DOHH2 (cell line): Measurements from ENCODE around the gene NKG7.
A peak's percentile ranks its signal among the peaks of the same experiment; 100 is the strongest.

ENCODE experiments used
- H3F3A ChIP-seq: fragments of 200-600 bp; sonication (generic), shearing (Covaris generic); 2 replicates; pipeline ENCODE4 v1.6.0; 2016; ENCODE audit warnings: antibody characterized with exemption, mild to moderate bottlenecking; ENCODE audit not compliant: control insufficient read depth, insufficient read depth
- H3K27ac ChIP-seq: fragments of 200-600 bp; sonication (generic); 2 replicates; pipeline ENCODE4 v1.5.1; 2014; ENCODE audit warnings: low read depth, mild to moderate bottlenecking, low read length, moderate library complexity
- H3K27me3 ChIP-seq: fragments of 200-600 bp; sonication (generic); 2 replicates; pipeline ENCODE4 v1.6.1; 2014; ENCODE audit warnings: mild to moderate bottlenecking, low read length, mixed read lengths; ENCODE audit not compliant: control insufficient read depth
- H3K36me3 ChIP-seq: fragments of 200-600 bp; sonication (generic); 2 replicates; pipeline ENCODE4 v1.6.1; 2014; ENCODE audit warnings: mild to moderate bottlenecking, low read length, moderate library complexity, mixed read lengths; ENCODE audit not compliant: control insufficient read depth
- H3K4me1 ChIP-seq: fragments of 200-600 bp; sonication (generic); 2 replicates; pipeline ENCODE4 v1.6.1; 2014; ENCODE audit warnings: mild to moderate bottlenecking, low read length, mixed read lengths; ENCODE audit not compliant: control insufficient read depth
- H3K4me2 ChIP-seq: fragments of 200-600 bp; sonication (generic); 2 replicates; pipeline ENCODE4 v1.6.0; 2014; ENCODE audit warnings: mild to moderate bottlenecking, low read length, moderate library complexity
- H3K4me3 ChIP-seq: fragments of 200-600 bp; sonication (generic); 2 replicates; pipeline ENCODE4 v1.5.1; 2014; ENCODE audit warnings: mild to moderate bottlenecking, low read length, mixed read lengths
- H3K79me2 ChIP-seq: fragments of 200-600 bp; sonication (generic); 2 replicates; pipeline ENCODE4 v1.6.1; 2014; ENCODE audit warnings: mild to moderate bottlenecking, low read length, mixed read lengths; ENCODE audit not compliant: control insufficient read depth
- H3K9me2 ChIP-seq: fragments of 200-600 bp; sonication (generic); replicated peaks from 2 replicates; pipeline ENCODE4 v1.6.1; 2014; ENCODE audit warnings: mild to moderate bottlenecking, low read length, mixed read lengths; ENCODE audit not compliant: control insufficient read depth
- H3K9me3 ChIP-seq: fragments of 200-600 bp; sonication (generic); 2 replicates; pipeline ENCODE4 v1.6.1; 2014; ENCODE audit warnings: antibody characterized with exemption, low read length, mixed read lengths; ENCODE audit not compliant: control insufficient read depth, insufficient read depth
- H4K20me1 ChIP-seq: fragments of 200-600 bp; sonication (generic); 2 replicates; pipeline ENCODE4 v1.6.0; 2014; ENCODE audit warnings: low read depth, mild to moderate bottlenecking, antibody characterized with exemption, low read length, moderate library complexity; ENCODE audit not compliant: control insufficient read depth, insufficient read depth
- CTCF ChIP-seq: fragments of 200-600 bp; sonication (generic); IDR thresholded peaks from one replicate; pipeline ENCODE4 v1.5.1; 2014; ENCODE audit warnings: antibody characterized with exemption, mild to moderate bottlenecking, low read depth, low read length; ENCODE audit not compliant: poor library complexity, severe bottlenecking
- EZH2phosphoT487 ChIP-seq: fragments of 200-600 bp; sonication (generic); IDR thresholded peaks from 2 replicates; pipeline ENCODE4 v1.6.1; 2017; ENCODE audit warnings: borderline replicate concordance, mild to moderate bottlenecking, antibody characterized with exemption, low read length, moderate library complexity, mixed read lengths

The NKG7 gene

GRCh38 chr19:51377422-51377821 lies 5.0 kb upstream of the NKG7 start:
- peaks cover 3% of the 10 kb centered on the region; the same call in 1 of the 2 replicates for H3K9me3 ChIP-seq
- H3K27ac ChIP-seq = no peak overlapping the region
- no peak overlapping the region for H3K4me2 ChIP-seq
- no peaks in the 10 kb centered on the region for H3K36me3 ChIP-seq
- H3K4me1 ChIP-seq = peaks cover 10% of the 10 kb centered on the region
- TF ChIP-seq CTCF = no peak
- TF ChIP-seq EZH2phosphoT487 = no peak
- H3K79me2 ChIP-seq = no peaks in the 10 kb centered on the region
- no peaks in the 10 kb centered on the region for H3K27me3 ChIP-seq
- H3F3A ChIP-seq = no peaks in the 10 kb centered on the region
- no peak overlapping the region for H3K4me3 ChIP-seq
- H4K20me1 ChIP-seq = no peaks in the 10 kb centered on the region
- no peaks in the 10 kb centered on the region for H3K9me2 ChIP-seq

- Histone ChIP-seq H3K36me3 (no peaks in the 10 kb centered on the region), H3K4me2 (no peak overlapping the region), H3K4me3 (no peak overlapping the region), H3K27me3 (no peaks in the 10 kb centered on the region), H3F3A (no peaks in the 10 kb centered on the region), H4K20me1 (no peaks in the 10 kb centered on the region), H3K9me3 (no peaks in the 10 kb centered on the region), H3K27ac (no peak overlapping the region), H3K4me1 (peaks cover 16% of the 10 kb centered on the region), H3K79me2 (no peaks in the 10 kb centered on the region), H3K9me2 (no peaks in the 10 kb centered on the region)
- TF ChIP-seq CTCF (no peak), EZH2phosphoT487 (no peak)
Measured at GRCh38 chr19:51375504-51376221, 3.2 kb upstream of the NKG7 start.

- Histone ChIP-seq H3K4me1 (peaks cover 26% of the 10 kb centered on the region), H3F3A (no peaks in the 10 kb centered on the region), H3K9me2 (no peaks in the 10 kb centered on the region), H3K27ac (no peak overlapping the region), H3K27me3 (no peaks in the 10 kb centered on the region), H4K20me1 (no peaks in the 10 kb centered on the region), H3K4me2 (peak overlapping the region; percentile 37), H3K36me3 (peaks cover under 1% of the 10 kb centered on the region; the same call in 1 of the 2 replicates), H3K9me3 (no peaks in the 10 kb centered on the region), H3K79me2 (peaks cover 8% of the 10 kb centered on the region), H3K4me3 (peak overlapping the region; percentile 16)
- TF ChIP-seq CTCF (no peak), EZH2phosphoT487 (no peak)
Measured at GRCh38 chr19:51372021-51372648, 319 bp downstream of the NKG7 start.
